ENCODE results near the gene TMEM120B.
"Not testable (repeated sequence)": the region's sequence is repeated elsewhere in the genome, so short reads cannot be mapped to it uniquely, and the experiment has no call there.

TMEM120B gene

DNA sequence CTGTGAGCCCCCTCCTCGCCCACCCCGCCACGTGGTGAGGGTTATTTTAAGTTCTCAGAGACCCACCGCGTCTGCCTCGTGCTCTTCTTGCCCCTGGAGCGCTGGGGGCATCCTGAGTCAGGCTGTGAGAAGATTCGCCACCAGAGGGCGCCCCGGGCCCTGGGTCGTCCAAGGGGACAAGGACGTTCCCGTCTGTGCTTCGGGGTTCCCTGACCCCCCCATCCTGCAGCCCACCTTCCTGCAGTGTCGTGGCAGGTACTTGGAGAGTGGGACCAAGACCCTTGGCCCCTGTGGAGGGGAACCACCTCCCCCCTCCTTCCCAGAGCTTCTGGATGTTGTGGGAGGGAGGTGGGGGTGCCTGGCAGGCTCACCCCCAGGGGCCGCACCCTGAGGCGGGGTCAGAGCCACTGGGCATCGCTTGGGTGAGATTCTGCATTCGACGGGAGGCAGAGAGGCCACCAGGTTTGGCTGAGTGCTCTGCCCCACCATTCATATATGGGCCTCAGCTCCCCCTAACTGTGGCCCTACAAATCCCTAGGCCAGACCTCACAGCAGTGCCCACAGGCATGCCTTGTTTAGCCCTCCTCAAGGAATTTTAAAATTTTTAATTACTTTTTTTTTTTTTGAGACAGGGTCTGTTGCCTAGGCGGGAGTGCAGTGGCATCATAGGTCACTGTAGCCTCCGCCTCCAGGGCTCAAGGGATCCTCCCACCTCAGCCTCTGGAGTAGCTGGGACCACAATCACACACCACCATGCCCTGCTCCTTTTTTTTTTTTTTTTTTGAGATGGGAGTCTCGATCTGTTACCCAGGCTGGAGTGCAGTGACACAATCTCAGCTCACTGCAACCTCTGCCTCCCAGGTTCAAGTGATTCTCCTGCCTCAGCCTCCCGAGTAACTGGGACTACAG lies 63.9 kb downstream of the TMEM120B start:
- peak; percentile 54 for DNase-seq

DNA sequence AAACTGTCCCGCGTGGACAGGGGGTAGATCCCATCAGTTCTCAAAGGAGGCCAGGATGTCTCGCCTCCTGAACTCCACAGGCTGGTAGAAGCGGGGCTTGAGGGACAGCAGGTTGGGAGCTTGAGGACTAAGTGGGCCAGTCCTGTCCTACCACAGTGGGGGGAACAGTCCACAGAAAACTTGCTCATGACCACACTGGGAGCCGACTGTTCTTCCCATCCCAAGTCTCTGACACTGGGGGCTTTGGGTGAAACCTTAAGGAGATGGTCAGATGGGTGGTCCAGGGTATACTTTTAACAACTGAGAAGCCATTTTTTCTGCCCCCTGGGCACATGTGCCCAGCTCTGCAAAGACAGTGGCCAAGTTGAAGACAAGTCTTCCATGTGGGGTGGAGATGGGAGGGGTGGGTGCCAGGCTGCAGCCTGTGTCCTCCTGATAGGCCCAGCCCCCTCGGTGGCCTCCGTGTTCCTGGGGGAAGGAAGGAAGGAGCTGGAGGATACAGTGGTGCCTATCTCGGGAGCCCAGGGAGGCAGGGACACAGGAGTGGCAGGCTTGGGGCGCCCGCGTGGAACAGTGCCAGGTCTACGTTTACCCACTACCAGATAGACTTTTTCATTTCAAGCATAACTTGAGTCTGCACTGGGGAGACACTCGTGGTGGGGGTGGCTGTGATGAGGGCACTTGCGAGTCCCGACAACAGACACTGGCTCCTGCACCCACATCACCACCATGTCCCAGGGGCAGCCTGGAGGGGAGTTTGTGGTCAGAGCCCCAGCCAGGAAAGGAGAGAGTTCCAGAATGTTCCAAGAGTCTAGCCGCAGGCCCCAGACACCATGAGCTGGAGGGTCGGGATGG lies 66.2 kb downstream of the TMEM120B start:
- no peak for DNase-seq

DNA sequence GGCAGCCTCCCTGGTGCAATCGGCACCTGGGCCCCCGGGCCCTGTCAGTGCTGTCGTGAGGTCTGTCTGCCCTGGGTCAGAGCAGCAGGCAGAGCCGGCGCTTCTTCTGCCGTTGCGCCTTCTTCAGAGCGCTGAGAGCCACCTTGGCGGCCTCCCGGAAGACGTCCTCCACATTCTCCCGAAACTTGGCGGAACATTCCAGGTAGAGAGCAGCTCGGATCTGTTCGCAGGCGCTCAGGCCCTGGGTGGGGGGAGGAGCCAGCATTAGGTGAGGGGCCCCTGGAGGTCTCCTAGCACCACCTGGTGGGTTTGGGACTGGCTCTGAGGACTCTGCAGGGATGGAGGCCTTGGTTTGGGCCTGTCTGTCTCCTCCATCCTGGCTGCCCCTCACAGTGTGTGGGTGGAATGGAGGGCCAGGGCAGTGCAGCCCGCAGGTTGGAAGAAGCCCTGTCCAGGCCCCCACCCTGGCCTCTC lies 66.9 kb downstream of the TMEM120B start:
- no peak for DNase-seq

DNA sequence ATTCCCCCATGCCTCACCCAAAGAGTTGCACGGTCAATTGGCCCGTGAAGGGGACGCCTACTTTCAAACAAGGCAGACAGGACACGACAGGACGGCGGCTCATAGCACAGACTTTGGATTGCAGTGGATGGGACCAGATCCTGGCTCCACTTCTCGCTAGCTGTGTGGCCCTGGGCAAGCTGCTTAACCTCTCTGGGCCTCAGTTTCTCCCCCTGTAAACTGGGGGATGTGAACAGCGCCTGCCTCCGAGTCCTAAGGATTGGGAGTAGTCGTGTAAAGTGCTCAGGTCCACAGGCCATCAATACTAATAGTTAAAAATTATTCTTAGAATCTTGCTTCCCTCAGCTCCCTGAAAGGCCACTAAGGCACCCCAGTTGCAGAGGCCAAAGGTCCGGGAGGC lies 67.9 kb downstream of the TMEM120B start:
- DNase-seq = no peak

DNA sequence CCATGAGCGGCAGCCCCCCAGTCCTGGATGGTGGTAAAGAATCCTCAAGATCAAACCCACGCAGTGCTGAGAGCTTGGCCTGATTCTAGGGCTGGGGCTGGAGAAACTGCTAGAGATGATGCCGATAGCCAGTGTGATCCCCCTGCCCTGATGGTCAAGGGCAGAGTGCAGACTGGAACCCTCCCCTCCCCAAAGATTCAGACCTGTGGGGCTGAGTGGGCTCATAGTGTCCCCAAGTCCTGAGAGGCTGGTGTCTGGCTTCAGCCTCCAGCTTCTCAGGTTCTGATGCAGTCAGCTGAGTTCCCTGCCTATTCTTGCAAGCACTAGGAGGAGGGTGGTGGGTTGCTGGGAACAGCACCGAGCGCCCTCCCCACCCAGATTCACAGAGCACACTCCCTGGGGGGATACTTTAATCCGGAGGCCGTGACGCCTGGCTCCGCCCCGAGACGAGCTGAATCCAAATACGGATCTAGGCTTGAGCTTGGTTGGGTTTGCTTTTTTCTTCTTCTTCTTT lies 69.0 kb downstream of the TMEM120B start:
- DNase-seq = no peak

DNA sequence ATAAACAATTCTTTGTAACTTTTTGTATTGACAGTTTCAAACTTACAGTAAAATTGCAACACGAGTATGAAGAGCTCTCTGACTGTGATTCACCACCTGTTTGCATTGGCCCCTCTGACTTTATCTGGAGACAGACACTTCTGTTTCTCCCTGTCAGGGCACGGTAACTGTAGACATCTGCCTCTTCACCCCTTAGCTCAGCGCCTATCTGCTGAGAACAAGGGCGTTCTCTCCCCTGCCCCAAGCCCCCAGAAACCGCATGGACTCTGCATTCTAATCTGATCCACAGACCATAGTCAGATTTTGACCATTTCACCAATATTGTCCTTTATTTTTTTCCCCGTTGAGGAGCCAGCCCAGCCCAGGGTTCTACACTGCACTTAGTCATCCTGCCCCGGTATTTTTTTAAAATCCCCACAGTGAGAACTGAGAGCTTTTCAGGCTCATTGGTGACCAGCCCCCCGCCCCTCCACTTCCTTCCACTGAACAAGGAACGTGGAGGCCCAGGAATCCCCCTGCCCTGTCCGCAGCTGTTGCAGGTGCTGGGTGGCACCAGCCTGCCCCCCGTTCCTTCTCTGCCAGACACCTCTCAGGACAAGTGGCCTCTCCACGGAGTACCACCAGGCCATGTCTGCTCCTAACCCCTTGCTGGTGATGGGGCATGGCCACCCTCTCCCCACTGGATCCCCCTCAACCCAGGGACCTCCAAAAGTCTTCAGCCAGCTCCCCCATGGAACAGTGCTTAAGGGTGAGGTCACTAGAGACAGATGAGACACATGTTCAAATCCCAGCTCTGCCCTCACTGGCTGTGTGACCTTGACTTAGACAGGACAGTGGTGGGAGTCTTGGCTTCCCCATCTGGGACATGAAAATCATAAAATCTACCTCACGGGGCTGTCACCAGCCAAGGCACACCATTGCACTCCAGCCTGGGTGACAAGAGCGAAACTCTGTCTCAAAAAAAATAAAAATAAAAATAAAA lies 69.7 kb downstream of the TMEM120B start:
- DNase-seq = no peak

DNA sequence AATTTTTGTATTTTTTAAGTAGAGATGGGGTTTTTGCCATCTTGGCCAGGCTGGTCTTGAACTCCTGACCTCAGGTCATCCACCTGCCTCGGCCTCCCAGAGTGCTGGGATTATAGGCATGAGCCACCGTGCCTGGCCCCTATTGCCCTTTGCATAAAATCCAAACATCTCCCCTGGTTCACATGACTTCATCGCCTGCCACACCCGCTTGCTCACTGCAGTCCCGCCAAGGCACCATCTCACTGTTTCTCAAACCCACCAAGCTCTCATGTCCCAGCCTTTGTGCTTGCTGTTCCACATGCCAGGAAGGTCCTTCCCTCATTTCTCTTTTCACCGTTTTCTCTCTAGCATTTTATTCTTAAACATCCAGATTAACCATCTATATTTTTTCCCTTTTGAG lies 71.2 kb downstream of the TMEM120B start:
- no peak for DNase-seq

DNA sequence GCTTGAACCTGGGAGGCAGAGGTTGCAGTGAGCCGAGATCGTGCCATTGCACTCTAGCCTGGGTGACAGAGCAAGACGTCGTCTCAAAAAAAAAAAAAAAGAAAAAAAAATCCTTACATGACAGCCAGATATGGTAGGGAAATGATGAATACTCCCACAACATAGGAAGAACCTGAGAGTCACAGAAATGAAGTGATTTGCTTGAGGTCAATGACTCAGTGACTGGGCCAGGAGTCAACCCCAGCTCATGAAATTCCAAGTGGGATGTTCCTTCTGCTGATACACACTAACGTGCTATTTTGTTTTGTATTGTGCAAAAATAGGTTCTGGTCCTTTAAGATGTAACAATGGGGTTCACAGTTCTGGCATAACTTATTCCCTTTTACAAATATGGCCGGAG lies 71.9 kb downstream of the TMEM120B start:
- DNase-seq = peak; percentile 84

DNA sequence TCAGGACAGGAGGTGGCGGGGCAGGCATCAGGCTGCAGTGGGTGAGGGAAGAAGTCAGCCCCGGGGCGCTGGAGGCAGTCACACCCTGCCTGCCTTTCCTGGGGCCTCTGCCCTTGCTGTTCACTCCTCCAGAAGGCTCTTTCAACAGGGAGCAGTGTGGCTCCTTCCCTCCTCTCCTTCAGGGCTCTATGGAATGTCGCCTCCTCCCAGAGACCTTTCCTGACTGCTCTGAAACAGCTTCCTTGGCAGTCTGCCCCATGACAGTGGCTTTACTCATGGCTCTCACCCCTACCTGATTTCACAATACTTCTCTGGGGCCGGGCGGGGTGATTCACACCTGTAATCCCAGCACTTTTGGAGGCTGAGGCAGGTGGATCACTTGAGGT lies 73.9 kb downstream of the TMEM120B start:
- DNase-seq = peak; percentile 90

DNA sequence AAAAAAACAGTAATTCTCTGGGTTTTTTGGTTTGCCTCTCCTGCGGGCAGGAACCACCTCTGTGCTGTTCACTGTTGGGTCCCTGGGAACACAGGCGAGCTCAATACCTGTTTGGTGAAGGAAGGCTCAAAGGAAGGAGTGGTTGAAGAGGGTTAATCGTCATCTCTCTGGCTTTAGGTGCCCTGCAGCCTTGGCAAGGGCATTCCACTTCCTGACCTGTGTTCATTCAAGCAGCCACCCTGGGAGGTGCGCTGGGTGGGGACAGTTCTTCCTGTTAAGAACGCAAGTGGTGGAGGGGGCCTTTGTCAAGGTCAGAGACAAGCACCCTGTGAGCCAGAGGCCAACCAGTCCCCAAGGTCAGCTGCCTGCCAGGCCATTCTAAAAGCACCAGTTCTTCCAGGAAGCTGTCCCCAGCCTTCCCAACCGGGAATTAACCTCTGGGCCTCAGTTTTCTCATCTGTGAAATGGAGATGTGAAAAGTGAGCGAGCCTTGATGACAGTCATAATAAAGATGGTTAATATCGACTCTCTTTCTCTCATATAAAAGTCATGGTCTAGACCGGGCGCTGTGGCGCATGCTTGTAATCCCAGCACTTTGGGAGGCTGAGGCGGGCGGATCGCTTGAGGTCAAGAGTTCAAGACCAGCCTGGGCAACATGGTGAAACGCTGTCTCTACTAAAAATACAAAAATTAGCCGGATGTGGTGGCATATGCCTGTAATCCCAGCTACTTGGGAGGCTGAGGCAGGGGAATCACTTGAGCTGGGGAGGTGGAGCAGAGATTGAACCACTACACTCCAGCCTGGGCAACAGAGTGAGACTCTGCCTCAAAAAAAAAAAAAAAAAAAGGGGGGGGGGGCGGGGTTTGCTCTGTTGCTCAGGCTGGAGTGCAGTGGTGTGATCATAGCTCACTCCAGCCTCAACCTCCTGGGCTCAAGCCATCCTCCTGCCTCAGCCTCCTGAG lies 74.8 kb downstream of the TMEM120B start:
- no peak for DNase-seq

DNA sequence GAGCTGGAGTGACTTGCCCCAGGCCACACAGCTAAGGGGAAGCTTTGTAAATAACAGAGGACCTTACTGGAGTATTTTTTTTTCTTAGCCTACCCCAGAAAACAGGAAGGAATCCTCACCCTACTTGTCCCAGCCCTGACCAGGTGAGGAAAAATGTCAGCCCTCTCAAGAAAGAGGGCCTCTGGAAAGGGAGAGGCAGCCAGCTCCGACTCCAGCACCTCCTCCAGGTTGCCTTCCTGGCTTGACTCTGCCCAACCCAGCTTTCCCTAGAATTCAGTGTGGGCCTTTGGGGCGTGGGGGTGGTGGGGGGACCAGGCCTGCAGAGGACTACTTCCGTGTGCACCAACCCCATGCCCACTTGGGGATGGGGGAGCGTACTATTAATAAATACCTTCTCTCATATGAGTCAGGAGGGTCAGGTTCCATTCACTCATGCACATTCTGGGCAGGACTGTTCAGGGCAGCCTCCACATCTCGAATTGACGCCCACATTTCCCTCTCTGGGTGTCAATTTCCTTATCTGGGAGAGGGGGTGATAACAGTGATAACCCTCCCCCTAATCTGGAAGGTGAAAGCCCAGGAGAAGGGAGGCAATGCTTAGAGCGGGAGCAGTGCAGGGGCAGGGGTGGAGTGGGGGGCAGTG lies 75.7 kb downstream of the TMEM120B start:
- DNase-seq = no peak

DNA sequence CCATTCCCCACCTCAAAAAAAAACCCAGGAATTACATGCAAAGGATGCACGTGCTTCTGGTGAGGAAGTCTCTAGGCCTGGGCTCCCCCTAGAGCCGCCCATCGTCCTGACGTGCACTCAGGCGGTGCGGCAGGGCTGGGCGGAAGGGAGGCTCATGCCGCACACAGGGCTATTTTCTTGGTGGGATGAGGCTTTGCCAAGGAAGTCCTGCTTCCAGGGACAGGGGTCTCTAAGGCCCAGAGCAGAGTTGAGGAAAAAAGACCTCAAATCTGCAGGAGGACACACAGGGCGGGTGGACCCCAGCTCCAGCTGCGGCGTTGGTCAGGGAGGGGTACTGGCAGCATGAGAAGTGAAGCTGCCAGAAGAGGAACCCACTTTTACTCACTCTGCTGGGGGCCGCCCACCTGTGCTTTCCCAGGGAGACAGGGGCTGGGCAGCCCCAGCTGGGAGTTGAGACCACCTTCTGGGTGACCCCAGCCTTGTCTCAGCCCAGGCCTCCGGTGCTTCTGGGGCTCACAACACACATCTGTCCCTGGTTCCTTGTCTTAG lies 76.8 kb downstream of the TMEM120B start:
- no peak for DNase-seq

DNA sequence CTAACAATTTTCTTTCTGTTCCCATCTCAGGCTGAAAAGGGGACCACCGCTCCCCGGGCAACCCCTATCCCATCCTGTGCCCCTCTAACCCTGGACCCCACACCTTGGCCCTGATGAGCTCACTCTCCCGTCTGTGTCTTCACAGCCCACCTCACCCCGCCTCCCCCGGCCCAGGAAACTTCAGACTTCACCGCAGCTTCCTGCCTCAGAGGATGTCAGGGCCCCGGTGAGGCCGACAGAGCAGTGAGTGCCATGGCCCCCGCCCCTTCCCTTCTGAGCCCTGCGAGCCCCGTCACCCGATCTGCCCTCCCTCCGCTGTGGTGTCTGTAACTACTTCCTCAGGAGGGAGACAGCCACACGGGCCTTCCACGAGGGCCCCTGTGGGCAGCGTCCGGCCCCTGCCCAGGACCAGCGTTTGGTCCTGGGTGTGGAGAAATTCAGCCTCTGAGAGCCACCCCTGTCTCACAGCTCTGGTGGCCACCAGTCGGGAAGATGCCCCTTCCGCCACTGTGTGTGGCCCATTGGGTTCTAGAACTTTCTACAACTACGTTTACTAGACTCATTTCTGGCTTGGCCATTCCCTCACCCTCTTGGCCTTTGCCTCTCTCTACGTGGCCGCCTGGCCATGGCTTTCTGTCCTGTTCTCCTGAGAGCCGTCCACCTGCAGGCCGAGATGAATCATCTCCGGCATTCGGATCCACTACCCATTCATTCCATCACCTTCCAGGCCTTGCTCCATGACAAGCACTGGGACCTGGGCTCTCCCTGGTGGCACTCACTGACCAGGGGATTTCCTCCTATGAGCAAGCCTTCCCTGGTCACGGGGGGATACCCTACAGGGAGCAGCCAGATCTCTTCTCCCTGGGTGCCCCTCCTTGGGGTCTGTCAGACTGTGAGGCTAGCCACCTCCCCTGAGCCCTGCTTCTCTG lies 77.5 kb downstream of the TMEM120B start:
- no peak for DNase-seq

DNA sequence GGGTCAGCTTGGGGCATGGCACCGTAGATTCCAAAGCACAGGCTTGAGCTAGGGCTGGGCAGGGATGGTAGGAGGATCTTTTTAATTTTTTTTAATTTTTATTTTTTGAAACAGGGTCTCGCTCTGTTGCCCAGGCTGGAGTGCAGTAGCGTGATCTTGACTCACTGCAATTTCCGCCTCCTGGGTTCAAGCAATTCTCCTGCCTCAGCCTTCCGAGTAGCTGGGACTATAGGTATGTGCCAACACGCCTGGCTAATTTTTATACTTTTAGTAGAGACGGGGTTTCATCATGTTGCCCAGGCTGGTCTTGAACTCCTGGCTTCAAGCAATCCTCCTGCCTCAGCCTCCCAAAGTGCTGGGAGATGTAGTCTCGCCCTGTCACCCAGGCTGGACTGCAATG lies 78.2 kb downstream of the TMEM120B start:
- DNase-seq = not testable (repeated sequence)

DNA sequence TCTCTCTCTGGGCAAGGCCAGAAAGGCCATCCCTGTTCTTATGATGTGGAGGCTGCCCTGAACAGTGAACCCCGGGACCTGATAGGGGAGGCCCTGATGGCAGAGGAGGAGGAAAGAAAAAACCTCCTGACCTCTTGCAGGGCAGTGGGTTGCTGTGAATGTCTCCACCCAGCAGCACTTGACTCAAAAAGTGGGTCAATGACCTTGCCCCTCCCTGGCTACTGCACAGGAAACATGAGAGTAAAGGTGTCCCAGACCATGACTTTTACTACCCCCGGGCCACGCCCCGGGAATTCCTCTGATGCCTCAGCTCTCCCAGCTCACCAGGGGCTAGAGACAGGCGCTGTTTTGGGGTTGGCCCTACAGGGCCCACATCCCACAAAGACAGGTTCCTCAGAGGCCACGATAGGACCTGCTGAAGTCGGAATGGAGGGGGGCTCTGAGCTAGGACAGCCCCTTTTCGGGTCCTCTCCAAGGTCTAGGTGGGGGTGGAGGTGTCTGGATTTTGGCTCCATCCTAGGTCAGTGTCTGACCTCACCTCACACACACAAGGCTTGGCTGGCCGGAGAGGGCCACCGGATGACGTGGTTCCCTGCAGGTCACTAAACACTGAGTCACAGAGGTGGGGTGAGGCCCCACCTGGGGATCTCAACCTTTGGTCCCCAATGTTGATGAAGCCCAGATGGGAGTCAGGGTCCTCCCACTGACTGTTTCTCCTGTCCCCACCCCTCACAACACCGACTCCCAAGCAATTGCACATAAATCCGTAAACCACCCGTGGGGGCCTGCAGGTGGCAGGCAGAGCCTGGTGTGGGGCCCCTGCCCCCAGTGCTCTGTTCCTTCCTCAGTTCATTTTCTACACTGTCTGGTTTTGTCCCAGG lies 79.4 kb downstream of the TMEM120B start:
- DNase-seq = no peak

DNA sequence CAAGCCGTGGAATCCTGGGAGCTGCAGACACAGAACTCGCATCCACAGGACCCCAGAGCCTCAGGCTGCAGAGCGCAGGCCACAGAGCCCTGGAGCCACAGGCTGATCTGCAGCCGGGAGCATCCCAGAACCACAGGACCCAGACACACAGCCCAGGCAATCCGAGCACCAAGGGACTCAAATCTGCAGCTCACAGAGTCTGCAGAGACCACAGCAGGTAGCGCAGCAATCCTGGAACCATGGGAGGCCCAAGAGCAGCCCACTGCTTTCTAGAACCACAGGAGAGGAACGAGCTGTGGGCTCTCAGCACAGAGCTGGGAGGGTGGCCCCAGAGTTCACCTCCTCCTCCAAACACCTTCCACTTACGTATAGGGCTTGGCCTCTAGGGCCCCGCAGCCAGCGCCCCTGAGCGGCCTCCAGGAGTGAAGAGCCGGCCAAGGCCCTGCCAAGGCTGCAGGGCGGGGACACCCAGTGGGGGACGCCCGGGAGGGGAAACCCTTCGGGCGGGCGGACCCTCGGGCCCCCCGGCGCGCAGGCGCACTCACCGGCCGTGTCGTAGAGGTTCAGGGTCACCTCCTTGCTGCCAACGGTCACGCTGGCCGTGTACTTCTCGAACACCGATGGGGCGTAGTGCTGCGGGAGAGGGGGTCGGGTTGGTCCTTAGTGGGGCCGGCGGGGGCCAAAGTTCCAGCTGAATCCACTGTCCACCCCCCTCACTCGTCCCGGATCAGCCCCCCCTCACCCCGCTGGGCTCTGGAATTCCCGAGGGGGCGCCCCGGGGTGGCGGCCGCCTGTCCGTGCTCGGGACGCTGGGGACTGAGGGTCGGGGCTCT lies 80.3 kb downstream of the TMEM120B start:
- DNase-seq = no peak

DNA sequence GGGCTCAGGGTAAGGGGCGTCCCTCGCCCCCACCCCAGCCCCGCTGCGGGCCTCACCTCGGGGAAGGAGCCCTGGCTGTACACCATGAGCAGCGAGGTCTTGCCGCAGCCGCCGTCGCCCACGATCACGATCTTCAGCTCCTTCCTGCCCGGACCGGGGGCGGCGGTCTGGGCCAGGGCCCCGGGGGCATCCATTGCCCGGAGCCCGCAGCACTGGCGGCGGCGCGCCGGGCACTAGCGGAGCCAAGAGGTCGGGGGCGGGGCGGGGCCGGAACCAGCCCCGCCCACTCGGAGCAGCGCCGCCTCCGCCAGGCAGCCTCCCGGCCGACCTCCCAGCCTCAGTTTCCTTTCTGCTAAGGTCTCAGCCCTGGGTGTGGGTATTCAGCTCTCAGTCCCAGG lies 80.9 kb downstream of the TMEM120B start, which contains the start of gene RHOF:
TSS of gene RHOF (minus strand) at position 249 of the 398 bp plus-strand sequence. CDS start at position 194, 55 bp downstream.
- DNase-seq = no peak
